Glutamatergic neuron (in vitro differentiated cells): ENCODE data around the gene VAMP5. TPM values are rescaled to one million over a fixed set of nuclear protein-coding genes. Genes with fewer than 3 reads are reported as not detected.
A peak's percentile ranks its signal among the peaks of the same experiment; 100 is the strongest.

Experiments
- DNase-seq: peaks from one replicate; pipeline ENCODE4 v3.0.0; 2022
- H3K27ac Mint-ChIP-seq: one replicate; pipeline ENCODE4 v1.8.0; 2020; ENCODE audit warnings: mild to moderate bottlenecking, mixed read lengths, inconsistent platforms; ENCODE audit not compliant: unreplicated experiment
- H3K27me3 Mint-ChIP-seq: one replicate; pipeline ENCODE4 v1.8.0; 2020; ENCODE audit warnings: mild to moderate bottlenecking, moderate library complexity, mixed read lengths, inconsistent platforms; ENCODE audit not compliant: unreplicated experiment
- H3K36me3 Mint-ChIP-seq: one replicate; pipeline ENCODE4 v1.8.0; 2020; ENCODE audit warnings: mild to moderate bottlenecking, mixed read lengths, inconsistent platforms; ENCODE audit not compliant: unreplicated experiment
- H3K4me1 Mint-ChIP-seq: one replicate; pipeline ENCODE4 v1.8.0; 2020; ENCODE audit warnings: mild to moderate bottlenecking, low read depth, mixed read lengths, inconsistent platforms; ENCODE audit not compliant: unreplicated experiment
- H3K4me3 Mint-ChIP-seq: one replicate; pipeline ENCODE4 v1.8.0; 2020; ENCODE audit warnings: mild to moderate bottlenecking, mixed read lengths, inconsistent platforms; ENCODE audit not compliant: unreplicated experiment
- H3K9me3 Mint-ChIP-seq: one replicate; pipeline ENCODE4 v1.8.0; 2020; ENCODE audit warnings: mild to moderate bottlenecking, moderate library complexity, mixed read lengths, inconsistent platforms; ENCODE audit not compliant: unreplicated experiment
- long read RNA-seq: library from polyadenylated mRNA; unstranded; transcript quantifications from one replicate; pipeline ENCODE4 v2.0.0, GENCODE V29; 2020; ENCODE audit not compliant: unreplicated experiment
- total RNA-seq: library from RNA; stranded (reverse); fragmentation: NEBNext Ultra II Directional; extraction: Animal tissue kit (Norgen Biotek cat#: 25700); gene quantifications from one replicate; pipeline ENCODE4 v1.2.1, GENCODE V29; 2021; ENCODE audit not compliant: unreplicated experiment
- TF ChIP-seq, protein P1 (sequence below): fragments of 200-600 bp; sonication (generic); IDR thresholded peaks from one replicate; pipeline ENCODE4 v1.5.0; 2021; ENCODE audit not compliant: partially characterized antibody, unreplicated experiment

Gene VAMP5
- 1.4 TPM for total RNA-seq
- long read RNA-seq, partial matches to known transcripts: 0 of 1 reads
- long read RNA-seq, other reads (novel, unspliced or antisense): 0 of 1 reads

DNA sequence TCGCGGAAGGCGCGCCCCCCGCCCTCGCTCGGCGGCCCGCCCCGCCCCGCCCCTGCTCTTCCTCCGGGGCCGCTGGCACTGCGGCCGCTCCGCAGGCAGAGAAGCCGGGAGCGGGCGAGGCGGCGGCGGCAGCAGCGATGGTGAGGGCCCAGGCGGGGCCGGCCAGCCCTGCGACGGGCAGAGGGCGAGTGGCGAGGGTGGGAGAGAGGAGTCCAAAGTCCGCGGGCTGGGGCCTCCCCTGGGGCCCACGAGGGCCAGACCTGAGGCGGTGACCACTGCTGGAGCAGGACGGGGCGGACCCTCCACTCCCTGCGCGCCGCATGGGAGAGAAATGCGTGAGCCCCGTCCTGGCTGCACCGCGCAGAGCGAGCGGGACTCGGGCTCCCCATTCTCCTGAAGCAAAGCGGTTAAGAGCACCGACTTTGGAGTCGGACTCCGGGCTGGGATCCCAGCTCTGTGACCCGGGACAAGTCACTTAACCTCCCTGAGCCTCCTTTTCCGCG lies at the start of gene VAMP5:
Gene VAMP5, plus strand, starts transcription at position 78 of the 503 bp plus-strand sequence. Its CDS starts 60 bp downstream, at position 138.
- peak; percentile 50 for DNase-seq
- Mint-ChIP-seq H3K4me3 (peak within 1 kb of the TSS; percentile 70), H3K9me3 (peaks cover 5% of the 10 kb centered on the region), H3K4me1 (no peaks in the 10 kb centered on the region), H3K36me3 (no peaks in the 10 kb centered on the region), H3K27me3 (peaks cover 6% of the 10 kb centered on the region), H3K27ac (peak within 1 kb of the TSS; percentile 48)
- TF ChIP-seq, protein P1, sequence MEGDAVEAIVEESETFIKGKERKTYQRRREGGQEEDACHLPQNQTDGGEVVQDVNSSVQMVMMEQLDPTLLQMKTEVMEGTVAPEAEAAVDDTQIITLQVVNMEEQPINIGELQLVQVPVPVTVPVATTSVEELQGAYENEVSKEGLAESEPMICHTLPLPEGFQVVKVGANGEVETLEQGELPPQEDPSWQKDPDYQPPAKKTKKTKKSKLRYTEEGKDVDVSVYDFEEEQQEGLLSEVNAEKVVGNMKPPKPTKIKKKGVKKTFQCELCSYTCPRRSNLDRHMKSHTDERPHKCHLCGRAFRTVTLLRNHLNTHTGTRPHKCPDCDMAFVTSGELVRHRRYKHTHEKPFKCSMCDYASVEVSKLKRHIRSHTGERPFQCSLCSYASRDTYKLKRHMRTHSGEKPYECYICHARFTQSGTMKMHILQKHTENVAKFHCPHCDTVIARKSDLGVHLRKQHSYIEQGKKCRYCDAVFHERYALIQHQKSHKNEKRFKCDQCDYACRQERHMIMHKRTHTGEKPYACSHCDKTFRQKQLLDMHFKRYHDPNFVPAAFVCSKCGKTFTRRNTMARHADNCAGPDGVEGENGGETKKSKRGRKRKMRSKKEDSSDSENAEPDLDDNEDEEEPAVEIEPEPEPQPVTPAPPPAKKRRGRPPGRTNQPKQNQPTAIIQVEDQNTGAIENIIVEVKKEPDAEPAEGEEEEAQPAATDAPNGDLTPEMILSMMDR: no peak

DNA sequence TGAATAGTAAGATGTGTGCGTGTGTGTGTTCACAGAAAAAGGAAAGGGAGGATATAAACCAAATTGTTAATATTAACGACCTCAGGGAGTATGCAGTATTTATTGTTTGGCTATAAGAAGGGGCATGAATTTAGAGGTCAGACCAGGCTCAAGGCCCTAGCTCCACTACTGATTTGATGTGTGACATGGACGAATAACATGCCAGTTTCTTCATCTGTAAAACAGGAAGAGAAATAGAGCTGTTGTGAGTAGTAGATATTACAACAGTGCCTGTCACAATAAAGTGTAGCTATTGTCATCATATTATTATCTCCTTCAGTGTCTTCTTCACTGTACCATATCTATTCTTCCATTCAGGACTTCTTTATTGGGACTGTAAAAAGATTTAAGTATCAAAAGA lies 49.4 kb upstream of the VAMP5 start:
- DNase-seq: no peak
- peaks cover 12% of the 10 kb centered on the region for H3K4me1 Mint-ChIP-seq
- H3K9me3 Mint-ChIP-seq: peaks cover 14% of the 10 kb centered on the region

GRCh38 chr2:85536479-85536878 lies 47.8 kb upstream of the VAMP5 start:
- TF ChIP-seq, protein P1: no peak
- Mint-ChIP-seq H3K4me1 (peaks cover 17% of the 10 kb centered on the region), H3K36me3 (no peaks in the 10 kb centered on the region), H3K4me3 (peak overlapping the region; percentile 89), H3K27ac (peak overlapping the region; percentile 100), H3K27me3 (peaks cover 12% of the 10 kb centered on the region), H3K9me3 (peaks cover 14% of the 10 kb centered on the region)
- no peak for DNase-seq

More for the DNA sequence above, 49.4 kb upstream of the VAMP5 start:
- Mint-ChIP-seq H3K4me3 (no peak overlapping the region), H3K27ac (no peak overlapping the region), H3K27me3 (peaks cover 7% of the 10 kb centered on the region), H3K36me3 (no peaks in the 10 kb centered on the region)
- TF ChIP-seq, protein P1: no peak

GRCh38 chr2:85537600-85538506 lies 46.4 kb upstream of the VAMP5 start:
- Mint-ChIP-seq H3K4me1 (peaks cover 27% of the 10 kb centered on the region), H3K36me3 (no peaks in the 10 kb centered on the region), H3K27me3 (peaks cover 12% of the 10 kb centered on the region), H3K4me3 (peak overlapping the region; percentile 89), H3K27ac (peak overlapping the region; percentile 100), H3K9me3 (peaks cover 16% of the 10 kb centered on the region)
- peak; percentile 71 for DNase-seq
- TF ChIP-seq, protein P1: no peak
